GM23338 (cell line): Measurements from ENCODE around the gene MLLT3. TPM values are rescaled to one million over a fixed set of nuclear protein-coding genes. Genes with fewer than 3 reads are reported as not detected.

Source experiments
- ATAC-seq: fragments of 200-7000 bp; cut with Tn5 transposase; 3 replicates; pipeline ENCODE4 v1.9.1; 2020
- DNase-seq: peaks from one replicate; pipeline ENCODE4 v3.0.0-alpha.2; 2015; ENCODE audit warnings: low spot score
- H2AFZ ChIP-seq: fragments of 200-600 bp; sonication (generic); 2 replicates; pipeline ENCODE4 v1.8.0; 2016; ENCODE audit warnings: antibody characterized with exemption, mild to moderate bottlenecking, moderate library complexity
- H3F3A ChIP-seq: fragments of 200-600 bp; sonication (generic); replicated peaks from 2 replicates; pipeline ENCODE4 v1.8.0; 2017; ENCODE audit warnings: antibody characterized with exemption, mixed run types, low read depth
- H3K27ac ChIP-seq: fragments of 200-600 bp; sonication (generic); 2 replicates; pipeline ENCODE4 v1.6.1; 2016; ENCODE audit warnings: low read depth
- H3K27me3 ChIP-seq: fragments of 200-600 bp; sonication (generic); 2 replicates; pipeline ENCODE4 v1.8.0; 2016; ENCODE audit warnings: mild to moderate bottlenecking, mixed run types, moderate library complexity; ENCODE audit not compliant: insufficient read depth
- H3K36me3 ChIP-seq: fragments of 200-600 bp; sonication (generic); 2 replicates; pipeline ENCODE4 v1.8.0; 2016; ENCODE audit warnings: mild to moderate bottlenecking; ENCODE audit not compliant: insufficient read depth
- H3K4me1 ChIP-seq: fragments of 200-600 bp; sonication (generic); 2 replicates; pipeline ENCODE4 v1.8.0; 2016; ENCODE audit warnings: mild to moderate bottlenecking, moderate library complexity; ENCODE audit not compliant: insufficient read depth
- H3K4me2 ChIP-seq: fragments of 200-600 bp; sonication (generic); 2 replicates; pipeline ENCODE4 v1.7.1; 2017; ENCODE audit warnings: mixed run types
- H3K4me3 ChIP-seq: fragments of 200-600 bp; sonication (generic); 2 replicates; pipeline ENCODE4 v1.6.1; 2016; ENCODE audit warnings: mixed run types
- H3K79me2 ChIP-seq: fragments of 200-600 bp; sonication (generic); replicated peaks from 2 replicates; pipeline ENCODE4 v1.8.0; 2017; ENCODE audit warnings: mild to moderate bottlenecking; ENCODE audit not compliant: insufficient read depth
- H3K9me2 ChIP-seq: fragments of 200-600 bp; sonication (generic); 2 replicates; pipeline ENCODE4 v1.8.0; 2017; ENCODE audit not compliant: insufficient read depth
- H4K20me1 ChIP-seq: fragments of 200-600 bp; sonication (generic); replicated peaks from 2 replicates; pipeline ENCODE4 v1.8.0; 2017; ENCODE audit warnings: mild to moderate bottlenecking; ENCODE audit not compliant: insufficient read depth
- H3K27ac Mint-ChIP-seq: 2 replicates; pipeline ENCODE4 v1.8.0; 2020; ENCODE audit warnings: inconsistent platforms, mild to moderate bottlenecking, moderate library complexity, mixed read lengths
- H3K27me3 Mint-ChIP-seq: 3 replicates; pipeline ENCODE4 v1.8.0; 2022; ENCODE audit warnings: low read depth, mild to moderate bottlenecking, moderate library complexity, mixed read lengths, inconsistent platforms; ENCODE audit not compliant: insufficient read depth, poor library complexity
- H3K36me3 Mint-ChIP-seq: 3 replicates; pipeline ENCODE4 v1.8.0; 2021; ENCODE audit warnings: low read depth, mild to moderate bottlenecking, inconsistent platforms, moderate library complexity, mixed read lengths
- H3K4me1 Mint-ChIP-seq: 3 replicates; pipeline ENCODE4 v1.8.0; 2020; ENCODE audit warnings: mild to moderate bottlenecking, inconsistent platforms, mixed read lengths
- H3K4me3 Mint-ChIP-seq: 3 replicates; pipeline ENCODE4 v1.8.0; 2021; ENCODE audit warnings: moderate library complexity, mild to moderate bottlenecking, inconsistent platforms, mixed read lengths
- H3K9me3 Mint-ChIP-seq: 3 replicates; pipeline ENCODE4 v1.8.0; 2020; ENCODE audit warnings: moderate library complexity, mild to moderate bottlenecking, inconsistent platforms, mixed read lengths
- CREB1 ChIP-seq: fragments of 250-450 bp; sonication (Bioruptor Pico); IDR thresholded peaks from 2 replicates; pipeline ENCODE4 v1.5.0; 2020; ENCODE audit warnings: low read depth, mild to moderate bottlenecking, moderate library complexity
- CTCF ChIP-seq, 2 experiments: fragments of 200-600 bp in 1 of 2; sonication (generic) in 1 of 2; conservative IDR thresholded peaks; 2 replicates each; pipeline versions ENCODE4 v1.5.1 to v1.6.1; 2016 to 2017; ENCODE audit warnings: antibody characterized with exemption in 2 of 2, low read depth in 2 of 2, mild to moderate bottlenecking in 2 of 2, moderate library complexity in 1 of 2
- ETS1 ChIP-seq: IDR thresholded peaks from 2 replicates; pipeline ENCODE4 v1.6.1; 2016; ENCODE audit warnings: antibody characterized with exemption
- EZH2 ChIP-seq: fragments of 200-600 bp; sonication (generic); IDR thresholded peaks from one replicate; pipeline ENCODE4 v1.8.0; 2017; ENCODE audit warnings: antibody characterized with exemption, mild to moderate bottlenecking, low read depth; ENCODE audit not compliant: unreplicated experiment
- EZH2phosphoT487 ChIP-seq: fragments of 200-600 bp; sonication (generic); IDR thresholded peaks from one replicate; pipeline ENCODE4 v1.8.1; 2018; ENCODE audit warnings: antibody characterized with exemption; ENCODE audit not compliant: unreplicated experiment
- JUNB ChIP-seq: IDR thresholded peaks from one replicate; pipeline ENCODE4 v1.6.1; 2016; ENCODE audit warnings: antibody characterized with exemption; ENCODE audit not compliant: unreplicated experiment
- NANOG ChIP-seq: IDR thresholded peaks from 2 replicates; pipeline ENCODE4 v1.6.1; 2016; ENCODE audit warnings: antibody characterized with exemption, borderline replicate concordance
- REST ChIP-seq: IDR thresholded peaks from one replicate; pipeline ENCODE4 v1.6.1; 2018; ENCODE audit warnings: antibody characterized with exemption; ENCODE audit not compliant: unreplicated experiment
- STAT1 ChIP-seq: IDR thresholded peaks from one replicate; pipeline ENCODE4 v1.6.1; 2016; ENCODE audit warnings: antibody characterized with exemption; ENCODE audit not compliant: unreplicated experiment
- ZNF114 ChIP-seq: fragments of 250-450 bp; sonication (Bioruptor Pico); IDR thresholded peaks from 2 replicates; pipeline ENCODE4 v1.5.0; 2020; ENCODE audit warnings: mild to moderate bottlenecking, moderate library complexity
- ZNF462 ChIP-seq: fragments of 250-450 bp; sonication (Bioruptor Pico); IDR thresholded peaks from 2 replicates; pipeline ENCODE4 v1.5.0; 2020; ENCODE audit warnings: mild to moderate bottlenecking, moderate library complexity
- polyA plus RNA-seq: library from polyadenylated mRNA; unstranded; fragments of >200 nt; fragmentation: Nextera tagmentation; extraction: Ambion mirVana; gene quantifications from 2 replicates; pipeline ENCODE4 v1.2.1, GENCODE V29; 2016
- total RNA-seq: library from RNA; depleted of rRNA; stranded (reverse); fragments of >200 nt; shearing (Covaris generic); gene quantifications from 2 replicates; pipeline ENCODE4 v1.2.3, GENCODE V29; 2014

The MLLT3 gene
- total and polyA plus RNA-seq, 2 experiments from 2014 or later, result 7.5 to 9.5 TPM

- TF ChIP-seq ZNF462 (CRISPR knock-in tag) (no peak), JUNB (no peak), EZH2 (no peak), EZH2phosphoT487 (no peak), NANOG (no peak), ZNF114 (CRISPR knock-in tag) (no peak)
These were observed 254.4 kb downstream of the MLLT3 start (continued) for GRCh38 chr9:20367855-20368254.

GRCh38 chr9:20364959-20365358, 257.3 kb downstream of the MLLT3 start:
- Mint-ChIP-seq H3K9me3 (no peaks in the 10 kb centered on the region), H3K4me3 (no peak overlapping the region), H3K36me3 (no peaks in the 10 kb centered on the region), H3K27me3 (no peaks in the 10 kb centered on the region), H3K27ac (no peak overlapping the region), H3K4me1 (peaks cover 3% of the 10 kb centered on the region; the same call in 1 of the 3 replicates)
- Histone ChIP-seq H3K4me3 (no peak overlapping the region), H4K20me1 (no peaks in the 10 kb centered on the region), H3K27ac (no peak overlapping the region), H3K4me1 (no peaks in the 10 kb centered on the region), H3K4me2 (no peak overlapping the region), H3K36me3 (no peaks in the 10 kb centered on the region), H3K9me2 (no peaks in the 10 kb centered on the region), H3K79me2 (no peaks in the 10 kb centered on the region), H3K27me3 (no peaks in the 10 kb centered on the region), H3F3A (no peaks in the 10 kb centered on the region), H2AFZ (no peak overlapping the region)
- DNase-seq (no peak), ATAC-seq (no peak)
- no peak for TF ChIP-seq NANOG
- TF ChIP-seq CTCF (conservative IDR thresholded peaks at IDR 0.05; ENCODE audit: low read depth in 2 of 2), result no peak
- no peak for TF ChIP-seq CREB1
- TF ChIP-seq ETS1, result no peak
- TF ChIP-seq EZH2phosphoT487, result no peak
- no peak for TF ChIP-seq STAT1
- TF ChIP-seq REST, result no peak
- no peak for TF ChIP-seq EZH2
